K562 treated with DMSO at 1 percent for 24 hours (cell line): ENCODE measurements around the gene PEAR1. TPM values are rescaled to one million over a fixed set of nuclear protein-coding genes. Genes with fewer than 3 reads are reported as not detected.

ENCODE experiments used
- total RNA-seq: library from RNA; unstranded; fragments of 300-600 nt; gene quantifications from 2 replicates; pipeline ENCODE4 v1.2.3, GENCODE V29; 2022; ENCODE audit warnings: low read depth; ENCODE audit not compliant: insufficient read depth

The PEAR1 gene, protein sequence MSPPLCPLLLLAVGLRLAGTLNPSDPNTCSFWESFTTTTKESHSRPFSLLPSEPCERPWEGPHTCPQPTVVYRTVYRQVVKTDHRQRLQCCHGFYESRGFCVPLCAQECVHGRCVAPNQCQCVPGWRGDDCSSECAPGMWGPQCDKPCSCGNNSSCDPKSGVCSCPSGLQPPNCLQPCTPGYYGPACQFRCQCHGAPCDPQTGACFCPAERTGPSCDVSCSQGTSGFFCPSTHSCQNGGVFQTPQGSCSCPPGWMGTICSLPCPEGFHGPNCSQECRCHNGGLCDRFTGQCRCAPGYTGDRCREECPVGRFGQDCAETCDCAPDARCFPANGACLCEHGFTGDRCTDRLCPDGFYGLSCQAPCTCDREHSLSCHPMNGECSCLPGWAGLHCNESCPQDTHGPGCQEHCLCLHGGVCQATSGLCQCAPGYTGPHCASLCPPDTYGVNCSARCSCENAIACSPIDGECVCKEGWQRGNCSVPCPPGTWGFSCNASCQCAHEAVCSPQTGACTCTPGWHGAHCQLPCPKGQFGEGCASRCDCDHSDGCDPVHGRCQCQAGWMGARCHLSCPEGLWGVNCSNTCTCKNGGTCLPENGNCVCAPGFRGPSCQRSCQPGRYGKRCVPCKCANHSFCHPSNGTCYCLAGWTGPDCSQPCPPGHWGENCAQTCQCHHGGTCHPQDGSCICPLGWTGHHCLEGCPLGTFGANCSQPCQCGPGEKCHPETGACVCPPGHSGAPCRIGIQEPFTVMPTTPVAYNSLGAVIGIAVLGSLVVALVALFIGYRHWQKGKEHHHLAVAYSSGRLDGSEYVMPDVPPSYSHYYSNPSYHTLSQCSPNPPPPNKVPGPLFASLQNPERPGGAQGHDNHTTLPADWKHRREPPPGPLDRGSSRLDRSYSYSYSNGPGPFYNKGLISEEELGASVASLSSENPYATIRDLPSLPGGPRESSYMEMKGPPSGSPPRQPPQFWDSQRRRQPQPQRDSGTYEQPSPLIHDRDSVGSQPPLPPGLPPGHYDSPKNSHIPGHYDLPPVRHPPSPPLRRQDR
- total RNA-seq = 4.9 and 5.1 TPM in 2 replicates

GRCh38 chr1:156893048-156893953 is at the start of gene PEAR1:
PEAR1 (plus strand) TSS chr1:156893718; CDS start chr1:156903927, 10,209 bp downstream.

GRCh38 chr1:156858959-156859522 is 34.5 kb upstream of the PEAR1 start, which contains the start of gene INSRR:
INSRR (minus strand) TSS chr1:156859117; CDS start chr1:156858621, 496 bp downstream.

DNA sequence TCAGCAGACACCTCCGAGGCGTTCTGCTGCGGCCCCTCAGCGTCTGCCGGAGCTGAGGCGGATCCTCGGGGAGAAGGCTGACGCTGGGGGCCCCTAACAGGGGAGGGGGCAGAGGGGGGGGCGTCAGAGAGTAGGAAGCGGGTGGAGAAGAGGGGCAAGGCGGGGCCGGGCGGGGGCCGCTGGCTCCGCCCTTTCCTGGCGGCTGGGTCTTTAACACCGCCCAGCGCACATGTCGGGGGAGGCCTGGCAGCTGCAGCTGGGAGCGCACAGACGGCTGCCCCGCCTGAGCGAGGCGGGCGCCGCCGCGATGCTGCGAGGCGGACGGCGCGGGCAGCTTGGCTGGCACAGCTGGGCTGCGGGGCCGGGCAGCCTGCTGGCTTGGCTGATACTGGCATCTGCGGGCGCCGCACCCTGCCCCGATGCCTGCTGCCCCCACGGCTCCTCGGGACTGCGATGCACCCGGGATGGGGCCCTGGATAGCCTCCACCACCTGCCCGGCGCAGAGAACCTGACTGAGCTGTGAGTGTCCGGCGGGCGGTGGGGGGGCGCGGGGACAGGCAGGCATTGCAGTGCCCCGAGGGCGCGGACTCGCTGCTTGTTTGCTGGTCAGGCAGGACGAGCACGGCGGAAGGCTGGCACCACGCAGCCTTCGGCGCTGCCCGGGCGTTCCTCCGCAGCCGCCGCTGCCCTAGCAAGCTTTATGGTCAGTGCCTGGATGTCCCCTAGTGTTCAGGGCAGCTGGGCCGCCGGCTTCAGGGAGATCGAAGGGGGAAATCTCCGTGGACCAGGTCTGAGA is 32.7 kb upstream of the PEAR1 start, which contains the start of gene NTRK1:
TSS of gene NTRK1 (plus strand) at position 238 of the 796 bp plus-strand sequence. CDS start at position 308, 70 bp downstream.

DNA sequence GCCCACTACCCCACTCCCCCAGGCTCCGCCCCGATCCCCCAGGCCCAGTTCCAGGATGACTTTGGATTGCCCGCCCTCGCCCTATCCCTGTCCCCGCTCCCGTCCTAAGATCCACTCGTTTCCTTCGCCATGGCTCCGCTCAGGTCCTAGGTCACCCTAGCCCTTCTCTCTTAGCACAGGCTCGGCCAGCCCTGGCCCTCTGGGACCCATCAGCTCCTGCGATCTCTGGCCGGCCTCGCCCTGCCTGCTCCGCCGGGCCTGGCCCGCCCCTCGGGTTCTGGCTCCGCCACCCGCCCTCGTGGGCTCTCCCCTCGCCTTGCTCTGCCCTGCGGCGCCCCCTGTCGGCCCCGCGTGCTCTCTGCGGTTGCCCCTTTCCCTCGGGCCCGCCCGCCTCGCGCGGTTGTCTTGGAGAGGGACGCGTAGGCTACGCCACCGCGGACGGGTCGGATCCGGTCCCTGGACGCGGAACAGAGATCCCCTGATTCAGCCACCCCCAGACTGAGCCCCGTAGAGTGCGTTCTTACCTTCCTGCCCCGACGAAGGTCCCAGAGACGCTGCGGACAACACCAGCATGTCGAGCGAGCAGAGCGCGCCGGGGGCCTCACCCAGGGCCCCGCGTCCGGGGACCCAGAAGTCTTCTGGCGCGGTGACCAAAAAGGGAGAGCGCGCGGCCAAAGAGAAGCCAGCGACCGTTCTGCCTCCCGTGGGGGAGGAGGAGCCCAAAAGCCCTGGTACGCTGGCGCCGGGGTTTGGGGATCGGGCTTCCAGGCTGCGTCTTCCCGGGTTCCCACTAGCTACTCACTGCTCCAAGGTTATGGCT is 26.9 kb downstream of the PEAR1 start, which contains the start of gene LRRC71:
TSS of gene LRRC71 (plus strand) at position 400 of the 820 bp plus-strand sequence. CDS start at position 572, 172 bp downstream.

Other genes with a start within 250 kb of the PEAR1 start
- 6.8 and 7.7 TPM in 2 replicates for gene NES, start 216.3 kb upstream of the PEAR1 start, total RNA-seq
- gene CRABP2, start 188.1 kb upstream of the PEAR1 start, total RNA-seq = 2.5 and 4.2 TPM in 2 replicates
- 72.0 and 76.3 TPM in 2 replicates for gene METTL25B, start 165.2 kb upstream of the PEAR1 start, total RNA-seq
- 35.3 and 37.3 TPM in 2 replicates for gene ISG20L2, start 165.0 kb upstream of the PEAR1 start, total RNA-seq
- gene MRPL24, start 152.6 kb upstream of the PEAR1 start, total RNA-seq = 21.1 and 32.9 TPM in 2 replicates
- 155 and 157 TPM in 2 replicates for gene HDGF, start 142.0 kb upstream of the PEAR1 start, total RNA-seq
- 92.3 and 97.2 TPM in 2 replicates for gene PRCC, start 126.2 kb upstream of the PEAR1 start, total RNA-seq
- gene SH2D2A, start 76.9 kb upstream of the PEAR1 start, total RNA-seq = 13.8 and 17.6 TPM in 2 replicates
- gene INSRR, start 34.6 kb upstream of the PEAR1 start, total RNA-seq = 0.45 and 0.51 TPM in 2 replicates
- 18.2 and 25.6 TPM in 2 replicates for gene NTRK1, start 32.9 kb upstream of the PEAR1 start, total RNA-seq
- 0.32 and 0.36 TPM in 2 replicates for gene LRRC71, start 26.9 kb downstream of the PEAR1 start, total RNA-seq
- 19.1 and 19.2 TPM in 2 replicates for gene ARHGEF11, start 152.0 kb downstream of the PEAR1 start, total RNA-seq
- not detected in 2 replicates for gene ETV3L, start 206.1 kb downstream of the PEAR1 start, total RNA-seq
- gene ETV3, start 244.7 kb downstream of the PEAR1 start, total RNA-seq = 9.0 and 10.7 TPM in 2 replicates